Esophagus muscularis mucosa (tissue), 4 donors: ENCODE results near the gene MYL11. TPM values are rescaled to one million over a fixed set of nuclear protein-coding genes. Genes with fewer than 3 reads are reported as not detected.

Experiments used
- DNase-seq: peaks from one replicate; pipeline ENCODE4 v3.0.0-alpha.2; 2017; ENCODE audit errors: extremely low spot score
- H3K27ac ChIP-seq, 4 donors: fragments of 200-600 bp; sonication (generic); replicated peaks in 1 of 4; 1 replicate in 3 of 4; 2 replicates in 1 of 4; pipeline ENCODE4 v1.5.1; 2016 to 2019; ENCODE audit warnings: mild to moderate bottlenecking in 1 of 4
- H3K27me3 ChIP-seq, 4 donors: fragments of 200-600 bp; sonication (generic); one replicate each; pipeline versions ENCODE4 v1.5.1 to v1.6.0; 2016 to 2019
- H3K36me3 ChIP-seq, 4 donors: fragments of 200-600 bp; sonication (generic); one replicate each; pipeline ENCODE4 v1.5.1; 2016 to 2019
- H3K4me1 ChIP-seq, 4 donors: fragments of 200-600 bp; sonication (generic); one replicate each; pipeline ENCODE4 v1.5.1; 2016 to 2019
- H3K4me3 ChIP-seq, 4 donors: fragments of 200-600 bp; sonication (generic); 1 replicate in 2 of 4; 2 replicates in 2 of 4; pipeline ENCODE4 v1.5.1; 2016 to 2019; ENCODE audit warnings: mild to moderate bottlenecking in 4 of 4, moderate library complexity in 1 of 4
- H3K9me3 ChIP-seq, 4 donors: fragments of 200-600 bp; sonication (generic); 1 replicate in 3 of 4; 2 replicates in 1 of 4; pipeline ENCODE4 v1.5.1; 2016 to 2019
- CTCF ChIP-seq, 3 experiments: fragments of 200-600 bp in 2 of 3; fragments of 450-650 bp in 1 of 3; sonication (generic) in 2 of 3; IDR thresholded peaks; one replicate each; pipeline ENCODE4 v1.5.1; 2017 to 2019; ENCODE audit warnings: antibody characterized with exemption in 3 of 3, mild to moderate bottlenecking in 2 of 3, moderate library complexity in 1 of 3
- EP300 ChIP-seq: sonication (generic); formaldehyde crosslinking; IDR thresholded peaks from one replicate; pipeline ENCODE4 v1.6.1; 2017; ENCODE audit warnings: antibody characterized with exemption
- POLR2A ChIP-seq: fragments of 450-650 bp; IDR thresholded peaks from one replicate; pipeline ENCODE4 v1.6.1; 2017; ENCODE audit warnings: antibody characterized with exemption, moderate library complexity, mild to moderate bottlenecking, low read depth
- POLR2AphosphoS5 ChIP-seq, 2 donors: sonication (generic); formaldehyde crosslinking; IDR thresholded peaks; one replicate each; pipeline ENCODE4 v1.6.1; 2017; ENCODE audit warnings: antibody characterized with exemption in 2 of 2
- WGBS: methylation state at CpG from one replicate; pipeline ENCODE4 v1.1.5; 2018; 5-methylcytosine and 5-hydroxymethylcytosine counted together
- intact Hi-C: fragments of 100-400 bp; cut with DNase I; formaldehyde crosslinking; loops from one replicate; pipeline ENCODE4 v1.15.1; 2023
- total RNA-seq, 4 donors: library from RNA; depleted of rRNA; stranded (reverse); fragments of >200 nt; gene quantifications; one replicate each; pipeline versions ENCODE4 v1.1.0 to v1.2.1, GENCODE V29; 2016

Gene MYL11
- total RNA-seq, 4 donors from 2014 or later, result not detected

DNA sequence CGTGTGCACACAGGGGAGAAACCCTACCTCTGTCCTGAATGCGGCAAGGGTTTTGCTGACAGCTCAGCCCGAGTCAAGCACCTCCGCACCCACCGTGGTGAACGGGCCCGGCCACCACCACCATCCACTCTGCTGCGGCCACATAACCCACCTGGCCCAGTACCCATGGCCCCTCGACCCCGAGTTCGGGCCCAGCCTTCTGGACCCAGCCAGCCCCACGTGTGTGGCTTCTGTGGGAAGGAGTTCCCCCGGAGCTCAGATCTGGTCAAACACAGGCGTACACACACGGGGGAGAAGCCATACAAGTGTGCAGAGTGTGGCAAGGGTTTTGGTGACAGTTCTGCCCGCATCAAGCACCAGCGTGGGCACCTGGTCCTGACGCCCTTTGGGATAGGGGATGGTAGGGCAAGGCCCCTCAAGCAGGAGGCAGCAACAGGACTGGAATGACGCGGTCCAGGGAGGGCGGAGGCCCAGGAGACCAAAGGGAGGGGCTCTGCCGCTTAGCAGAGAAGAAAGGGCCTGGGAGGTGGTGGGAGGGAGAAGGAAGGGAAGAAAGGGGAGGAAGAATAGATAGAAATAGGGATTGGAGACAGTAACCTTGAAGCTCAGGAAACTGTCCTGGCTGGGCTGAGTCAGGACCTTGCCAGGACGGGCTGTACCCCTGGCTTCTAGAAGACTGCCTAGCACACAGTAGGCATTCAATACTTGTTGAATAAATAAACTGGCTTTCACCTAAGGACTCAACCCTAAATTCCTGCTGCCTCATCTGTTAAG lies 24.2 kb downstream of the MYL11 start:
- Histone ChIP-seq H3K4me3 (no peak overlapping the region), H3K27me3 (no peaks in the 10 kb centered on the region), H3K4me1 (peaks cover 24 to 60% (median 57%) of the 10 kb centered on the region in 4 donors), H3K27ac (peak overlapping the region; percentile 88 to 92 (median 90)), H3K9me3 (no peaks in the 10 kb centered on the region), H3K36me3 (peaks cover 6 to 22% (median 16%) of the 10 kb centered on the region in 4 donors)
- no peak for TF ChIP-seq EP300
- no peak for TF ChIP-seq POLR2AphosphoS5 (IDR thresholded peaks at IDR 0.05)
- TF ChIP-seq CTCF (IDR thresholded peaks at IDR 0.05), result no peak
- TF ChIP-seq POLR2A, result no peak
- DNase-seq, result no peak
- intact Hi-C loops, result no loop called here
- WGBS, result 63% methylated on average over 9 of the region's 23 CpGs

- H3K27ac ChIP-seq, result peak overlapping the region; percentile 88 to 92 (median 90)
- peaks cover 18 to 53% (median 49%) of the 10 kb centered on the region in 4 donors for H3K4me1 ChIP-seq
- 25% methylated on average over 5 of the region's 12 CpGs for WGBS
- no peaks in the 10 kb centered on the region for H3K27me3 ChIP-seq
- no peaks in the 10 kb centered on the region for H3K9me3 ChIP-seq
- intact Hi-C loops, result loop anchor here (10.0 kb wide), 2 partner anchors 45 to 305 kb away; partner anchors contain the start of genes CD2BP2, TBX6 and YPEL3
- TF ChIP-seq POLR2AphosphoS5 (IDR thresholded peaks at IDR 0.05) (no peak), EP300 (no peak)
- H3K36me3 ChIP-seq, result peaks cover 6 to 22% (median 16%) of the 10 kb centered on the region in 4 donors
- peak overlapping the region; percentile 62 to 78 (median 68) for H3K4me3 ChIP-seq
- no peak for DNase-seq
Measured at GRCh38 chr16:30399435-30400186, 25.0 kb downstream of the MYL11 start.

- intact Hi-C loops, result loop anchor here (10.0 kb wide), 2 partner anchors 47 to 307 kb away; partner anchors contain the start of genes CD2BP2, TBX6 and YPEL3
Measured at GRCh38 chr16:30401768-30402425, 27.3 kb downstream of the MYL11 start.

GRCh38 chr16:30406795-30407101 lies 32.1 kb downstream of the MYL11 start:
- no peak for TF ChIP-seq POLR2A
- no peak for TF ChIP-seq CTCF (IDR thresholded peaks at IDR 0.05)
- TF ChIP-seq EP300, result no peak
- no peak for TF ChIP-seq POLR2AphosphoS5 (IDR thresholded peaks at IDR 0.05)
- Histone ChIP-seq H3K36me3 (peaks cover 0 to 12% (median 5%) of the 10 kb centered on the region in 4 donors), H3K27me3 (no peaks in the 10 kb centered on the region), H3K27ac (peak overlapping the region; percentile 81 to 94 (median 92)), H3K4me1 (peaks cover 23 to 36% (median 31%) of the 10 kb centered on the region in 4 donors), H3K9me3 (no peaks in the 10 kb centered on the region), H3K4me3 (peak overlapping the region; percentile 65 to 81 (median 68))
- intact Hi-C loops, result loop anchor here (10.0 kb wide), 2 partner anchors 52 to 312 kb away; partner anchors contain the start of genes CD2BP2, TBX6 and YPEL3
- WGBS, result 17% methylated on average over 14 of the region's 14 CpGs
- no peak for DNase-seq

More at GRCh38 chr16:30401768-30402425, 27.3 kb downstream of the MYL11 start:
- H3K4me3 ChIP-seq, result no peak overlapping the region
- H3K36me3 ChIP-seq, result peaks cover 6 to 21% (median 16%) of the 10 kb centered on the region in 4 donors
- no peak for DNase-seq
- no peak for TF ChIP-seq EP300
- no peak for TF ChIP-seq CTCF (IDR thresholded peaks at IDR 0.05)
- TF ChIP-seq POLR2AphosphoS5 (IDR thresholded peaks at IDR 0.05), result no peak
- TF ChIP-seq POLR2A, result no peak
- no peak overlapping the region for H3K27ac ChIP-seq
- H3K27me3 ChIP-seq, result no peaks in the 10 kb centered on the region
- peaks cover 9 to 41% (median 39%) of the 10 kb centered on the region in 4 donors for H3K4me1 ChIP-seq
- no peaks in the 10 kb centered on the region for H3K9me3 ChIP-seq
- WGBS, result 82% methylated on average over 7 of the region's 8 CpGs
